Measurements from ENCODE around the gene SLC24A3.

DNA sequence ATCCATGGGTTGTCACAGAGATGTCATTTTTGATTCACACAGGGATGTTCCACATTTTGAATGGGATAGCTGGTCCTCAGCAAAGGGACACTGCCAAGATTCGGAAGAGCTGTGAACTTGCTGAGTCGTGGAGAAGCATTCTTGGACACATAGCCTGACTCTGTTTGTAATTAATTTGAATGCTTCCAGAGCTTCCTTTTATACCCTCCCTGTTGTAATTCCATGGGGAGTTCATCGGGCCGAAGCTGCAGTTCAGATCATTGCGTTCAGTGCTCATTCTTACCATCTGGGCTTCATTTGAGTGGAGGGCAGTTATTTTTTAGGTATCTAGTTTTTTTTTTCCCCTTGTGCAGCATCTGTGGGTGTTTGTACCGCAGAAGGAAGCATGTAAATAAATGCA, 126.5 kb downstream of the SLC24A3 start:
- TF ChIP-seq, protein P1, sequence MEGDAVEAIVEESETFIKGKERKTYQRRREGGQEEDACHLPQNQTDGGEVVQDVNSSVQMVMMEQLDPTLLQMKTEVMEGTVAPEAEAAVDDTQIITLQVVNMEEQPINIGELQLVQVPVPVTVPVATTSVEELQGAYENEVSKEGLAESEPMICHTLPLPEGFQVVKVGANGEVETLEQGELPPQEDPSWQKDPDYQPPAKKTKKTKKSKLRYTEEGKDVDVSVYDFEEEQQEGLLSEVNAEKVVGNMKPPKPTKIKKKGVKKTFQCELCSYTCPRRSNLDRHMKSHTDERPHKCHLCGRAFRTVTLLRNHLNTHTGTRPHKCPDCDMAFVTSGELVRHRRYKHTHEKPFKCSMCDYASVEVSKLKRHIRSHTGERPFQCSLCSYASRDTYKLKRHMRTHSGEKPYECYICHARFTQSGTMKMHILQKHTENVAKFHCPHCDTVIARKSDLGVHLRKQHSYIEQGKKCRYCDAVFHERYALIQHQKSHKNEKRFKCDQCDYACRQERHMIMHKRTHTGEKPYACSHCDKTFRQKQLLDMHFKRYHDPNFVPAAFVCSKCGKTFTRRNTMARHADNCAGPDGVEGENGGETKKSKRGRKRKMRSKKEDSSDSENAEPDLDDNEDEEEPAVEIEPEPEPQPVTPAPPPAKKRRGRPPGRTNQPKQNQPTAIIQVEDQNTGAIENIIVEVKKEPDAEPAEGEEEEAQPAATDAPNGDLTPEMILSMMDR (IDR thresholded peaks at IDR 0.05) = no peak
- no peak for TF ChIP-seq POLR2A (IDR thresholded peaks at IDR 0.05)
